IPS-NIHi11 (cell line): ENCODE results near the gene ACAP2.
"Not testable (repeated sequence)": the region's sequence is repeated elsewhere in the genome, so short reads cannot be mapped to it uniquely, and the experiment has no call there.

Experiments used
- DNase-seq: peaks from one replicate; pipeline ENCODE4 v3.0.0; 2012; ENCODE audit warnings: mixed read lengths, low spot score

The ACAP2 gene

DNA sequence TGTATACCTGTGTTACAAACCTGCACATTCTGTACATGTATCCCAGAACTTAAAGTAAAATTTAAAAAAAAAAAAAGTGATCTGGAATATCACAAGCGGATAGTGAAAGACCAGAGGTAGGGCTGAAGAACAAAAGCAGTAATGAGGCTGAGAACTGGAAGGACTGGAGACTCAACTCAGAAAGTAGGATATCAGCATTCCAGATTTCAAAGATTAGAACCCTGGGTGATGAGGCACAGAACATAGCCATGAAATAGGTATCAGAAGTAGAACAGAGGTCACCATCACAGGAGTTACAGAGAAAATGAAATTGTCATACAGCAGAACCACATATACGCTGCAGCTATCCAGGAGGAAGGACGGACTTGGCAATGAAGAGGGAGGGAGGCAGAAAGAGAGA is 56.1 kb downstream of the ACAP2 start:
- DNase-seq, result no peak

DNA sequence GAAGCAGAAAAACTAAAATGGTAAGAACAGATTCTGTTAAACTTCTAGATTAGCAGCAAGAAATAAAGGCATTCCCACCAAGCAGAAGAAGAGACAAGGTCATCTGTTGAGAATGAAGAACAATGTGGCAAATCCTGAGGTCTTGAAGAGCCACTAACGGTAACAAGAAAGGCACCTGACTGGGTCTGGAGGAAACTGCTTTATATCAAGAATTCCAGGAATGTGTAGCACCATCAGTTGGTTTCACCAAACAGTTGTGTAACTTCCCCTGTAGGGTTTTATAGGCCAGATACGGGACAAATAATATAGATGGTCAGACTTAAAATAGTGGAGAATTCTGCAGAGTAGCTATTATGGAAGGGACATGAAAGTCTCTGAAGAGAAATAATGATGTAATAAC is 57.3 kb downstream of the ACAP2 start:
- DNase-seq, result peak; percentile 24

DNA sequence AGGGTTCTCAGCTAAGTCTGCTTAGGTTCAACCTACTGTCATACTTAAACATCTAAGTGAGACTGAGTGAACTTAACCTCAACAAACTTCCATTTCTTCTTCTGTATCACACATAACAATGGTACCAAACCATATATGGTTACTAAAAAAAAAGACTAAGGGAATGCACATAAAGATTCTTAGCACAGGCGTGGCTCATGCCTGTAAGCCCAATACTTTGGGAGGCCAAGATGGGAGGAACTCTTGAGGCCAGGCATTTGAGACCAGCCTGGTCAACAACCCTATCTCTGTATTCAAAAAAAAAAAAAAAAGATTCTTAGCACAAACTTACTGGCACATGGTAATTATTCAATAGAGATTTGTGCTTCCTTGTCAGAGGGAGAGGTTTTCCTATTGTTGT is 57.9 kb downstream of the ACAP2 start:
- no peak for DNase-seq

DNA sequence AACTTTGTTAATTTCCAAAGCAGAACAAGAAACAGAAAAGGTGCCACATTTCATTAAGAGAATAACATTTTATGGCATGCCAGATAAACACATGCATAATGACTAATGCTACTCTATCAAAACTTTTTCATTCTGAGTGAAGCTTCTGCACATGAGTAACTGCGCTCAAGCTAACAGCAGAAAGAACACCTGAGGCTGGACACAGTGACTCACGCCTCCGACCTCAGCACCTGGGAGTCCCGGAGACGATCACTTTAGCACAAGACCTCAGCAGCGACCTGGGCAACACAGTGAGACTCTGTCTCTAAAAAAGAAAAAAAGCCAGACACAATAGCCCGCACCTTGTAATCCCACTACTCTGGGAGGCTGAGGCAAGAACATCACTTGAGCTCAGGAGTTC is 70.6 kb downstream of the ACAP2 start:
- no peak for DNase-seq

DNA sequence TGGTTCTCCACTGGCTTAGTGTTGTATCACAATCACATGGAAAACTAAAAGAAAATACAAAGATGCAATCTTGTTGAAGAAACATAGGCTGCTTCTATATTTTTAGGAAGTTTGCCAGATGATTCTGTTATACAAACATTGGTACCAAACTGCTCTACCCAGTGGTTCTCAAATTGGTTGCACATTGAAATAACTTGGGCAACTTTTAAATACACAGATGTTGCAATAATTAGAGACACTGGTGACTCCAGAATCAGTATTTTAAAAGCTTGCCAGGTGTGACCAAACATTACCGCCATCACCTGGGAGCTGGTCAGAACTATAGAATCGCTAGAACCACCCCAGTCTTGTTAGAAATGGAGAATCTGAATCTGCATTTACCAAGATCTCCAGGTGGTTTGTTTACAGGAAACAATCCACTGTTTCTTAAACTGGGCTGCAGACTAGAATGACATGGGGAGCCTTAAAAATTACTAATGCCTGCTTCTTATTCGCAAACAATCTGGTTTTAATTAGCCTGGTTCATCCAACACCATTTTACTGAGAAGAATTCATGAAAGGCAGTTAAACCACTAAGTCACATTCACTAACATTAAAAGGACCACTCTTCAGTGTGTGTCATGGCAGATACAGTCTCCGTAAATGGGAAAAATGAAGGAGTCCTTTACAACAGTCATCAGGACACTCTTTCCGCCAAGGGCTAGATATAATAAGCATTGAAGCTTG is 76.5 kb downstream of the ACAP2 start:
- no peak for DNase-seq

DNA sequence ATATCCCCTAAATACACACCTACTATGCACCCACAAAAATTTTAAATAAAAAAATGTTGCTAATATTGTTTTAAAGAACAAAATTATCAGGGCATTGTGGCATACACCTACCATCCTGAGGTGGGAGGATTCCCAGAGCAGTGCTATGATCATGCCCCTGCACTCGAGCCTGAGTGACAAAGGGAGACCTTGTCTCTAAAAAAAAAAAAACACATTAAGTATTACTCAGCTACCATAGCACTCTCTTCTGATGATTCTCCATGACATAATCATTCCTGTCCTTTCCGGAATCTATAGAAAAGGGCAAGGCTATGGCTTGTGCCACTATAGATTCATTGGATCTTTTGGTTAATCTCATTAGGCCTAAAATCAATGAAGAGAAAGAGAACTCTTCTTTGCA is 77.4 kb downstream of the ACAP2 start:
- DNase-seq, result no peak

DNA sequence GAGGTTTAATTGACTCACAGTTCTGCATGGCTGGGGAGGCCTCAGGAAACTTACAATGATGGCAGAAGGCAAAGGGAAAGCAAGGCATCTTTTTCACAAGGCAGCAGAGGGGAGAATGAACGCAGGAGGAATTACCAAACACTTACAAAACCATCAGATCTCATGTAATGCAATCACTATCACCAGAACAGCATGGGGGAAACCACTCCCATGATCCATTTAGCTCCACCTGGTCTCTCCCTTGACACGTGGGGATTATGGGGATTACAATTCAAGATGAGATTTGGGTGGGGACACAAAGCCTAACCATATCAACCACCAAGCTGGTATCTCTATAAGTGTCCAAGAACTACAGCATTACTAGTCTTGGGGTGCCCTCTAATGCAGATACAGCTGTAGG is 85.0 kb downstream of the ACAP2 start:
- DNase-seq, result not testable (repeated sequence)

DNA sequence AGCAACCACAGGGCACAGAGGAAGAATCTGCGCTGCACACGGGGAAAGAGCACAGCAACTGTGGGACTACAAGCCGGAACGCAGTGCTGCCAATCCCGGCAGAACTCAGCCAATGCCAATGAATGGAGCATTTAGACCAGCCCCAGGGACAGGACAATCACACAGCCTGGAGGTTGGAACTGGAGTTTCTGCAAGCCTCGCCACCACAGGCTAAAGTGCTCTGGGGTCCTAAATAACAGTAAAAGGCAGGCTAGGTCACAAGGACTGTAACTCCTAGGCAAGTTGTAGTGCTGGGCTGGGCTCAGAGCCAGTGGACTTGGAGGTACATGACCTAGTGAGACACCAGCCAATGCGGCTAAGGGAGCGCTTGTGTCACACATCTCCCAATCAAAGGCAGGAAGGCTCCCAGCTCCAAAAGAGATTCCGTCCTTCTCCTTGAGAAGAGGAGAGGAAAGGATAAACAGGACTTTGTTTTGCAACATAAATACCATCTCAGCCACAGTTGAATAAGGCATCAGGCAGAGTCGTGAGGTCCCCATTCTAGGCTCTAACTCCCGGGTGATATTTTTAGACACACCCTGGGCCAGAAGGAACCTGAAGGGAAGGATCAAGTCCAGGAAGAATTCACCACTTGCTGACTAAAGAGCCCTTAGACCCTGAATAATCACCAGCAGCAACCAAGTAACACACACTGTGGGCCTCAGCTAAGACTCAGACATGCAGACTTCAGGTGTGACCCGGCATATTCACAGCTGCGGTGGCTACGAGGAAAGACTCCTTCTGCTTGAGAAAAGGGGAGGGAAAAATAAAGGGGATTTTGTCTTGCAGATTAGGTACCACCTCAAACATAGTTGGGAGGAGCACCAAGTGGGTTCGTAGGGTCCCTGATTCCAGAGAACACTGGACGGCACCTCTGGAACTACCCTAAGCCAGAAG is 86.4 kb downstream of the ACAP2 start:
- no peak for DNase-seq

DNA sequence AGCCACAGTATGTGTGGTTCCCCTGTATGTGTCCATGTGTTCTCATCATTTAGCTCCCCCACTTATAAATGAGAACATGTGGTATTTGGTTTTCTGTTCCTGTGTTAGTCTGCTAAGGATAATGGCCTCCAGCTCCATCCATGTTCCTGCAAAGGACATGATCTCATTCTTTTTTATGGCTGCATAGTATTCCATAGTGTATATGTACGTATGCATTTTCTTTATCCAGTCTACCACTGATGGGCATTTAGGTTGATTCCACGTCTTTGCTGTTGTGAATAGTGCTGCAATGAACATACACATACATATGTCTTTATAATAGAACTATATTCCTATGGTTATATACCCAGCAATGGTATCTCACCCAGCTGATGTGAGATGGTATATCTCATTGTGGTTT is 88.8 kb downstream of the ACAP2 start:
- DNase-seq, result not testable (repeated sequence)

DNA sequence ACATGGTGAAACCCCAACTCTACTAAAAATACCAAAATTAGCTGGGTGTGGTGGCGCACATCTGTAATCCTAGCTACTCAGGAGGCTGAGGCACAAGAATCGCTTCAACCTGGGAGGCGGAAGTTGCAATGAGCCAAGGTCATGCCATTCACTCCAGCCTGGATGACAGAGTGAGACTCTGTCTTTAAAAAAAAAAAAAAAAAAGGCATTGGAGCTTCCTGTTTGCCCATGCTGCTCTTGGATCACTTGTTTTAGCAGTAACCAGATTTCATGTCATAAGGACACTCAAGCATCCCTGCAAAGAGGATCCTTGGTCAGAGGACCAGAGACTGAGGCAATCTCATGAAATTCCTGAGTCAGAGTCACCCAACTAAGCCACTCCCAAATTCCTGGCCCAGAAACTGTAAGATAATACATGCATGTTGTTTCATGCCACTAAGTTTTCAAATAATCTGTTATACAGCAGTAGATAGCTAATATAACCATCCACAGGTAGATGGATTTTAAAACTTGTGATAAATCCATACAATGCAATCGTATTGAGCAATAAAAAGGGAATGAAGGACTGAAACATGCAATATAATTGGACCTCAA is 89.8 kb downstream of the ACAP2 start:
- DNase-seq, result peak; percentile 26

DNA sequence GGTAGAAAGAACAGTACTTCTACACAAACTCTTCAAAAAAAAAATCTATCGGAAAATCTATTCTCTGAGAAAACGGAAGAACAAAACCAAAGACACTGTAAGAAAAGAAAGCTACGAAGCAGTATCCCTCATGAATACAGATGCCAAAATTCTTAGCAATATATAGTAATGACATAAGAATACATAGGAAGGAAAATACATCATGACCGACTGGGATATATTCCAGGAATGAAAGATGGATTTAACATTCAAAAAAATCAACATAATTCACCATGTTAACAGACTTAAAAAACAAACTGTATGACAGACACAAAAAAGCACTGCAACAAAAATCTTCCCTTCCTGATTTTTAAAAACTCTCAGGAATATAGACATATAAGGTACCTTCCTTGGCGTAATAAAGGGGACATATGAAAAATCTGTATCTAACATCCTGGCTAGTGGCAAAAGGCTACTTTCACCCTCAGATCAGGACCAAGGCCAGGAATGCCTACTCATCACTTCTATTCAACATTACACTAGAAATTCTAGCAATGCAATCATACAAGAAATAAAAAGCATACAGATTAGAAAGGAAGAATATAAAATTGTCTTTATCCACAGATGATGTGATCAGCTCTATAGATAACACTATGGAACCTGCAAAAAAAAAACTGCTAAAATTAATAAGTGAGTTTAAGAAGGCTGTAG is 94.2 kb downstream of the ACAP2 start:
- DNase-seq, result no peak

DNA sequence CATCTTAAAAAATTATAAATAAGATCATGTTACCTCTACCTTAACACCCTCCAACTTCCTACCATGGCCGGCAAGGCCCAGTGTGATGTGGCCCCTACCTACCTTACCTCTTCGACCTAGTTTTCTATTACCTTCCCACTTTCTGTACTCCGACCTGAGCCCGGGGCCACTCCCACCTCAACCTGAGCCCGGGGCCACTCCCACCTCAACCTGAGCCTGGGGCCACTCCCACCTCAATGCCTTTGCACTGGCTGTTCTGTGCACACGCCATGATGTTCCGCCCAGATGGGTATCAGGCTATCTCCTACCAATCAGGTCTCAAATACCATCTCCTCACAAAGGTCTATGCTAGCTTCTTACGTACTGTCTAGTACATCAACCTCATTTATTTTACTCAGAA is 105.1 kb downstream of the ACAP2 start:
- DNase-seq, result peak; percentile 28

DNA sequence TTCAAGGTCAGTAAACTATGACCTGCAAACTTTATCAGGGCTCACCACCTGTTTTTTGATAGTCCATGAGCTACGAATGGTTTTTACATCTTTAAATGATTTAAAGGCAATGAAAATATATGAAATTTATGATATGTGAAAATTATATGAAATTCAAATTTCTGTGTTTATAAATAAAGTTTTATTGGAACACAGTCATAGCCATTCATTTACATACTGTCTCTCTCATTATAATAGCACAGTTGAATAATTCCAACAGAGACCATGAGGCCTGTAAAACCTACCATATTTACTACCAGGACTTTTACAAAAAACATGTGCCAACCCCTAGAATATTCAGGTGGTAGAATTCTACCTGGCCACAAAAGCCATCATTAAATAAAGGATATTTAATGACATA is 107.9 kb downstream of the ACAP2 start:
- DNase-seq, result no peak

DNA sequence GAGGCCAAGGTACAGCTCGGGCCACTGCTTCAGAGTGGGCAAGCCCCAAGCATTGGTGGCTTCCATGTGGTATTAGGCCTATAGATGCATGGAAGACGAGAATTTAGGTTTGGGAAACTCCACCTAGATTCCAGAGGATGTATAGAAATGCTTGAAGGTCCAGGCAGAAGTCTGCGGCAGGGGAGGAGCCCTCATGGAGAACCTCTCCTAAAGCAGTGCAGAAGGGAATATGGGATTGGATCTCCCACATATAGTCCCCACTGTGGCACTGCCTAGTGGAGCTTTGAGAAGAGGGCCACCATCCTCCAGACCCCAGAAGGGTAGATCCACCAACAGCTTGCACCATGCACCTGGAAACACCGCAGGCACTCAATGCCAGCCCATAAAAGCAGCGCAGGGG is 123.8 kb downstream of the ACAP2 start:
- DNase-seq, result no peak

DNA sequence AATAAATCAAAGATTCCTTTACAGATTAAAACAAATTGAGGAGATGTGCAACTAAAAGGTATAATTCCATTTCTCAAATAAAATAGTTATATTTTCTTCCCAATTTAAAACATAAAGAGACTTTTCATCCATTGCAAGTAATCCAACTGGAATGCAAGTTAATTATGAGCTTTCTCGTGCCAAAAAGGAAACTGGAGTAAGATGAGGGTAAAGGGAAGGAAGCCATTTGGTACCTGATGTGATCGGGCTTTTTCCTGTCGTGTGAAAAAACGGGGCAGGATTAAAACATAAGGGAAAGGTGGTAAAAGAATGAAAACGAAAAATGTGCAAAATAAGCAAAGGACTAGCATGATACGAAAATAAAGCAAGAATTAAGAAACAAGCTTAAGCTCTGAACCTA is 130.1 kb downstream of the ACAP2 start:
- no peak for DNase-seq

DNA sequence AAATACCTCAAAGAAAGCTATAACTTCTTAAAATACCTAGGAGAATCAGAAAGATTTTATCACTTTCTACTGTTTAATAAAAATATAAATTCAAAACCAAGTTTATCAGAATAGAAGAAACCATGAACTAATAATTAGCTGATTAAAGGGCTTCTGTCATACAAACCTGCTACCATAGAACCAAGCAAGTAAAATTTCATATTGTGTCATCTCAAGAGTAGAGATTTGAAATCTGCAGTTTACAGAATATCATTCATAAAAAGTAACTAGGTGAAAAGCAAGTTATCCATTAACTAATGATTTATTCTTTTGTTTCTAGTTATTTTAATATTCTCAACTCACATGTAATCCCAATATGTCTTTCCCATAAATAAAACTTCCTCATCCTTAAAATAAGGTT is 135.1 kb downstream of the ACAP2 start:
- no peak for DNase-seq

DNA sequence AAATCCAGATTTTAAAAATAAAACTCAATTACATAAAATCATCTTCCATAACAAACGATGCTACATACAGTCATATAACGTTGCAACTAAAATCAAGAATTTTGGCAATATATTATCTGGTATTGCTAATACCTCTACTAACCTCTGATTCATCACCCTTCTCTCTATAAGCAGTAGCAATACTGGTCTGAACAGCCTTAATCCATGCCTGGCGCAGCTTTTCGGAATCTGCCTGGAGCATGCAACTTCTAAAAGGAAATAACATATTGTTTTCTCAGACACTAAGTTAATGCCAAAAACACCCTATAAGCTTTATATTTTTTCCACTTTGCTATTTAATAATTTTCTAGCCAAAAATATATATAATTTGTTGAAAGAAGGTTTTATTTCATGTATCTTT is 136.5 kb downstream of the ACAP2 start:
- DNase-seq, result no peak

DNA sequence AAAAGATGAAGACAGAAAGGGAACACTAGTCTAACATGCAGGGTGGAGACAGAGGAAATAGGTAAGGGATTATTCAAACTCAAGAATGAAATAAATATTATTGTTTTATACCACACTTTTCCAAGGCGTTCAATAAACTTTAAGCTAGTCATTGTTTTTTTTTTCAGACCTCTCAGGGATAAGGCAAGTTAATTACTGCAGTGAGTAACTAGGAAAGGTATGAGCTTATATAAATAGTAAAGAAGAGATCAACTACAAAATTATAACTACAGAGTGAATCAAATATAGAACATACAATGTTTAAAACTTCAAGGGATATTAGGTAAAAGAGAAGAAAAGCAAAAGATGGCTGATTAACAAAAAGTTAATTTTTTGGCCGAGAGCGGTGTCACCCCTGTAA is 140.4 kb downstream of the ACAP2 start:
- no peak for DNase-seq

DNA sequence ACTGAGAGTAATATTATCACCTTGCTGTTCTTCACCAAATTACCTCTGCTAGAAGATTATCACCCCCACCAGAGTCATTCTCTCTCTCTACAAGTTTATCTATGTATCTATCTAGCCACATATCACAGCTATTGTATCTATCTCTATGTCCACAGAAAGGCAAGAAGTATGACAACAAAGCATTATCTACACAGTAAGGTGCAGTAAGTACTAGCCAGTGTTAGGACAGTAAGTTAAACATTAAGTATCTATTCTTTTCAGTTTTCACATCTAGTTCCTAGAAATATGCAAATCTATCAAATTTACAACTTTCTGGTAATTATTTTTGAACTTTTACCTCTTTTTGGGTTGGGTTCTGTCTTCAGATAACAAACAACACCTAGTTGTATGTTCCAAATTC is 145.4 kb downstream of the ACAP2 start:
- no peak for DNase-seq

DNA sequence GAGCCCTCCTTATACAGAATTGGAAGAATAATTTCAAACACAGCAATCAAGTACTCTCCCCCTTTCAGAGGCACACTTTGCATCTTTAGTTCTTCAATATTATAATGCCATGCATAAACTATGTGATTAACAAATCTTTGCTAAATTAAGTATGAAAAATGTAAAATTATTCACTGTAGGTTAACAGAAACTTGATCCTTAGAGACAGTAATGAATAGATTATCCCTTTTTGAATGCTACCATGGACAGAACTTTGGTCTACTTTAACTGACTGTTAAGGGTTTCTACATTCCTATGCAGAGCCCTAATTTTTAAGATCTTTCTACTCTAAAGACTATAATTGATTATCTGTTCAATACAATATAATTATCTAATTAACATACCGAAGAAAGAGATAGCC is 146.2 kb downstream of the ACAP2 start:
- no peak for DNase-seq

DNA sequence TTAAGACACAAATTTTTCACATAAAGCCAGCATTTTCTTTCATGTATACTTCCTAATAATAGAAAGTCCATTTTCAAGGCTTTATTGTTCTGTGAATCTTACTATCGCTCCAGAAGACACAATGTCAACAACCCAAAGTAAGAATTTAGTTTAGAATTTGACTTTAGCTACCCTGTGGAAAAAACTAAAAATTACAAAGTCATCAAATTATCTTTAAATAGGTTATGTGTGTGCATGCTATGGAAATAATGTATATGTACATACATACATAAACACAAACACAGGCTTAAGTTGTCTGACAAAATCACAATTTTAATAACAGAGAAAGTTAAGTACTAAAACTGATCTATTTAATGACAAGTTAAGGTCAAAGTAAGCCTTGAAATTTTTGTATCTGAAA is 151.7 kb downstream of the ACAP2 start:
- DNase-seq, result no peak

DNA sequence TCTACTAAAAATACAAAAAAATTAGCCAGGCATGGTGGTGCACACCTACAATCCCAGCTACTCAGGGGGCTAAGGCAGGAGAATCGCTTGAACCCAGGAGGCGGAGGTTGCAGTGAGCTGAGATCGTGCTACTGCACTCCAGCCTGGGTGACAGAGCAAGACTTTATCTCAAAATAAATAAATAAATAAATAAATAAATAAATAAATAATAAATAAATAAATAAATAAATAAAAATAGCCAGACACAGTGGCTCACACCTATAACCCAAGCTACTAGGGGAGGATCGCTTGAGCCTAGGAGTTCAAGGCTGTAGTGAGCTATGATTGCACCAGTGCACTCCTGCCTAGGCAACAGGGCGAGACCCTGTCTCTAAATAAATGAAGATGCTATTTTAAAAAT is 152.2 kb downstream of the ACAP2 start:
- DNase-seq, result not testable (repeated sequence)
